ENCODE results near the gene SUOX. TPM values are rescaled to one million over a fixed set of nuclear protein-coding genes. Genes with fewer than 3 reads are reported as not detected.

Gene SUOX
- total RNA-seq, 1 donor from 2014 or later, result 44.8 TPM

GRCh38 chr12:56007564-56008559 is 10.8 kb downstream of the SUOX start:
- H3K4me3 Mint-ChIP-seq (ENCODE audit: low read depth), result peak overlapping the region; percentile 87
- H3K36me3 Mint-ChIP-seq (ENCODE audit: insufficient read depth), result peaks cover 4% of the 10 kb centered on the region
- peaks cover 21% of the 10 kb centered on the region for H3K4me1 Mint-ChIP-seq (ENCODE audit: low read depth)
- H3K27me3 Mint-ChIP-seq, result no peaks in the 10 kb centered on the region
- TF ChIP-seq CTCF (IDR thresholded peaks at IDR 0.05; ENCODE audit: unreplicated experiment), result no peak
- H3K9me3 Mint-ChIP-seq (ENCODE audit: low read depth), result no peaks in the 10 kb centered on the region
- H3K27ac Mint-ChIP-seq, result peak overlapping the region; percentile 89
- DNase-seq (ENCODE audit: low spot score, unreplicated experiment), result peak; percentile 70

GRCh38 chr12:56010111-56010570 is 13.1 kb downstream of the SUOX start:
- peak overlapping the region; percentile 40 for H3K4me3 Mint-ChIP-seq (ENCODE audit: low read depth)
- no peaks in the 10 kb centered on the region for H3K9me3 Mint-ChIP-seq (ENCODE audit: low read depth)
- no peak for TF ChIP-seq CTCF (IDR thresholded peaks at IDR 0.05; ENCODE audit: unreplicated experiment)
- H3K4me1 Mint-ChIP-seq (ENCODE audit: low read depth), result peaks cover 22% of the 10 kb centered on the region
- H3K27ac Mint-ChIP-seq, result no peak overlapping the region
- H3K27me3 Mint-ChIP-seq, result no peaks in the 10 kb centered on the region
- DNase-seq (ENCODE audit: low spot score, unreplicated experiment), result no peak
- peaks cover 2% of the 10 kb centered on the region for H3K36me3 Mint-ChIP-seq (ENCODE audit: insufficient read depth)

- H3K27me3 Mint-ChIP-seq, result no peaks in the 10 kb centered on the region
- H3K4me1 Mint-ChIP-seq (ENCODE audit: low read depth), result peaks cover 18% of the 10 kb centered on the region
- H3K4me3 Mint-ChIP-seq (ENCODE audit: low read depth), result no peak overlapping the region
- DNase-seq (ENCODE audit: low spot score, unreplicated experiment), result no peak
- H3K9me3 Mint-ChIP-seq (ENCODE audit: low read depth), result no peaks in the 10 kb centered on the region
- H3K27ac Mint-ChIP-seq, result no peak overlapping the region
- H3K36me3 Mint-ChIP-seq (ENCODE audit: insufficient read depth), result peaks cover 2% of the 10 kb centered on the region
- no peak for TF ChIP-seq CTCF (IDR thresholded peaks at IDR 0.05; ENCODE audit: unreplicated experiment)
Measured at GRCh38 chr12:56011509-56012090, 14.5 kb downstream of the SUOX start.

- Mint-ChIP-seq H3K36me3 (ENCODE audit: insufficient read depth) (peaks cover 4% of the 10 kb centered on the region), H3K9me3 (ENCODE audit: low read depth) (no peaks in the 10 kb centered on the region), H3K4me1 (ENCODE audit: low read depth) (peaks cover 9% of the 10 kb centered on the region), H3K4me3 (ENCODE audit: low read depth) (no peak overlapping the region), H3K27me3 (no peaks in the 10 kb centered on the region), H3K27ac (no peak overlapping the region)
- TF ChIP-seq CTCF (IDR thresholded peaks at IDR 0.05; ENCODE audit: unreplicated experiment), result no peak
- no peak for DNase-seq (ENCODE audit: low spot score, unreplicated experiment)
Measured at GRCh38 chr12:56013482-56013881, 16.4 kb downstream of the SUOX start.

GRCh38 chr12:56014205-56014604 is 17.1 kb downstream of the SUOX start:
- peaks cover 6% of the 10 kb centered on the region for H3K4me1 Mint-ChIP-seq (ENCODE audit: low read depth)
- no peak overlapping the region for H3K27ac Mint-ChIP-seq
- peaks cover 4% of the 10 kb centered on the region for H3K36me3 Mint-ChIP-seq (ENCODE audit: insufficient read depth)
- H3K9me3 Mint-ChIP-seq (ENCODE audit: low read depth), result no peaks in the 10 kb centered on the region
- H3K27me3 Mint-ChIP-seq, result no peaks in the 10 kb centered on the region
- no peak for DNase-seq (ENCODE audit: low spot score, unreplicated experiment)
- TF ChIP-seq CTCF (IDR thresholded peaks at IDR 0.05; ENCODE audit: unreplicated experiment), result no peak
- H3K4me3 Mint-ChIP-seq (ENCODE audit: low read depth), result no peak overlapping the region

Data from progenitor cell of endocrine pancreas (in vitro differentiated cells).